Endometrium (tissue), 2 donors: Measurements from ENCODE around the gene EGFR.

ENCODE experiments used
- FAIRE-seq: peaks from 2 replicates; lab custom pipeline; 2012; peaks lifted over from hg19 to GRCh38; lab: Jason Lieb, UNC
- donor health status: control.
- donor health status: control.

Gene EGFR

DNA sequence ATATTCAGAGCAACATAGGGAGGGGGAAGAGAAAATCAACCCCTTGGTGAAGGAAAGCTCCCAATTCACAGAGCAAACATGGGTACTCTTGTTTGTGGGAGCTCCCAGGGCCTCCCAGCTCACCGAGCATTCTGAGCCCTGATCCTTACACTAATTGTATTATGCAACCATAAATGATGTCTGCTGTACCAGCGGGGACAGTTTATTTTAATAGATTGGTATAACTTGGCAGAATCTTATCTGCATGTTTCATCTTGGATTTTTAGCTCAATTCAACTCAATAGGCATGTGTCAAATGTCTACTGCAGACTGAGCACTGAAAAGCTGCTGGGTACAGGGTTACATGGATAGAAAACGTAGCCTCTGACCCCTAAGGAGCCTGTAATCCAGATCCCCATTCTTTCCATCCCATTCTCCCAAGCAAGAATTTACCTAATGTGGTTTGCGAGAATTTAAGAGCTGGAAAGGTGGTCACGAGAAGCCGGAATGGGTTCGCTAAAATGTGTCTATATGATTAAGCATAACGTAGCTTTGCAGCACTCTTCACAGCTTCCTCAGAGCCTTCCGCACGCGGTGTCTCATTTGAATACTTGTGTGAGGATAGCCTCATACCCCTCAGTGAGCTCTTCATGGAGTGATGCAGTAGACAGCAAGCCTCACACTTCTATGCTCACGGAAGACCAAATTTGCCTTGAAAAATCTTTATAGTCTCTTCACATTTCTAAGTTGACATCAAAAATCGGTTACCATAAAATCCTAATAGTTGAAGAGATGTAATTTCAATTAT is 18.3 kb downstream of the EGFR start:
- no peak for FAIRE-seq

DNA sequence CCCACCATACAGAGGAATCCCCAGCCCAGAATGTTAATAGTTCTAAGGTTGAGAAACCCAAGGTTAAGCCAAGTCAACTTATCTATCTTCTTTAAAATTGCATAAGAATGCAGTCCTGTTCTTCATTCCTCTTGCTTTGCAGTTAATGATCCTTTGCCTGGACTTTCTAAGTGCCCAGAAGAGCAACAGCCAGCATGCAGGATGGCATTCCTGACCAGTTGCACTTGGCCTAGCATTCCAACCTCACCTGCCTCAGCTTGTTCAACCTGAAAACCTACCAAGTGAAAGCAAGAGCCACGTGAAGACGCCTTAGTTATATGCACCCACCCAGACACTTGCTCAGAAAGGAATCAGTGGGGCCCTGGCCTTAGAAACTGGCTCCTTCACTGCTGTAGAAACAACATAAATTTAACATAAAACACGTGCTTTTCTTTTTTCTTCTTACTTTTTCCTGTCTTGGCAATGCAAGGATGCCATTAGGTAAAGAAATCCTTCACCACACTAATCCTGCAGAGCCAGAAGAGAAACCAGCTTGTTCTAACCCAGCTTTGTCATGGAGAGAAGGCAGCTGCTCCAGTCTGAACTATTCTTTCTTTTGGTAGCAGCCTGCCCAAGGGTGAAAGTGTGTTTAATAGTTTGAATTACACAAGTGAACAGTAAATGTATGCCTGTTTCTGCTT is 25.0 kb downstream of the EGFR start:
- FAIRE-seq = no peak

DNA sequence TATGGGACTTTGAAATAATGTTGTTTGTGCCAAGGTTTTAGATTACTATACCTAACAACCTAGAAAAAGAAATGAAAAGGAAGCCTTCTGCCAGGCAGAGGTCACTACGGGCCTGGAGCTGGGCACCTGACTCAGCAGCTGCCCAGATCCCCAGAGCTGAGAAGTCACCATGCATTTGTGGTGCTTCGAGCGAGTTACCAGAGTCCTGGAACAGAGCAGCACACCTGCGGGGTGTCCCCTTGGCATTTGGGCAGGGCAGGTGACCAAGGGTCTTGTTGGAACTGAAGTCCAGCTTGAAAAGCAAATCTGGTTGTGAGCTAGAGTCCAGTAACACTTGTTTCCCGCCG is 25.5 kb downstream of the EGFR start:
- no peak for FAIRE-seq

DNA sequence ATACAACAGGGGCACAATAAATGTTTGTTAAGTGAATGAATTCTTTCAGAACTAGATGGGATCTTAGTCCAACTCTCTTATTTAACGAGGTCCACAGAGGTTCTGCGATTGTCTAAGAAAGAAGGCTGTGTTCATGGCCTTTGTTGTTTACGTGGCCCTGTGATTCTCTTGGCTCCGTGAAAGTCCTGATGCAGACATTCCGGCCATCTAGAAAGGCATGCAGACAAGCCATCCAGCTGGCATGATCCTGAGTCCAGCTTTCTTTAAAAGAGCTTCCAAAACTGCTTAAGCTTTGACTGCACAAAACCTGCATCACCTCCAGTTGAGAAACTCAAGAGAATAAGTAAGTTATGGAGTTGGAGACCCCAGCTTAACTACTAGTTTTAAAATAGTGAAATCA is 26.0 kb downstream of the EGFR start:
- FAIRE-seq = no peak

DNA sequence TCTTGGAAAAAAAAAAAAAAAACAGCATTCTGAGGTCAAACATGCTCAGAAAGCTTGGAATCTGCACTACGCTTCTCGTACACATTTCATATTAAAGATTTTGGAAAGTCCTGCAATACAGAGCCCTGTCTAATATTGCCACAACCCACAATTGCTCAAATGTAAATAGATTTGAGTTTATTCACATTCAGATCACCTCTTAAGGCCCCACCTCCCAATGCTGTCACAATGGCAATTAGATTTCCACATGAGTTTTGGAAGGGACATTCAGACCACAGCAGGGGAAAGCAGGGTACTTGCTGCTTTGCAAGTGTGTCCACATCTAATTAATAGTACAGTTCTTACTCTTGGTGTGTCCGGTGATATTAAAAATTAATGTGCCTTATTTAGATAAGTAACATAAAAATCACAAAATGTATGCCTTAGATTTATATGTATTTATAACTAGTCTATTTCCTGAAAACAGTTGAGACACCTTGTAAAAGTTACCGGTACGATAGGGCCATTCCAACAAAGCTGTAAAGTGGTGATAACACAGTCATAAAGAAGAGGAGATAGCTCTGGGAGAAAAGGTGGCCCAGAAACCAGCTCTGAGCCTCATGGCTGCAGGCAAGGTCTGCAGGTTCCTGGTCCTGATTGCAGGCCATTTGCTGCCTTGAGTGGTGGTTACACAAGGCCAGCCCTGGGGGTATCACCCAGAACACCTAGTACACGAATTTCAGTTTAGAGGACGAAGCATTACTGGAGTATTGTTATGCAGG is 27.9 kb downstream of the EGFR start:
- no peak for FAIRE-seq

DNA sequence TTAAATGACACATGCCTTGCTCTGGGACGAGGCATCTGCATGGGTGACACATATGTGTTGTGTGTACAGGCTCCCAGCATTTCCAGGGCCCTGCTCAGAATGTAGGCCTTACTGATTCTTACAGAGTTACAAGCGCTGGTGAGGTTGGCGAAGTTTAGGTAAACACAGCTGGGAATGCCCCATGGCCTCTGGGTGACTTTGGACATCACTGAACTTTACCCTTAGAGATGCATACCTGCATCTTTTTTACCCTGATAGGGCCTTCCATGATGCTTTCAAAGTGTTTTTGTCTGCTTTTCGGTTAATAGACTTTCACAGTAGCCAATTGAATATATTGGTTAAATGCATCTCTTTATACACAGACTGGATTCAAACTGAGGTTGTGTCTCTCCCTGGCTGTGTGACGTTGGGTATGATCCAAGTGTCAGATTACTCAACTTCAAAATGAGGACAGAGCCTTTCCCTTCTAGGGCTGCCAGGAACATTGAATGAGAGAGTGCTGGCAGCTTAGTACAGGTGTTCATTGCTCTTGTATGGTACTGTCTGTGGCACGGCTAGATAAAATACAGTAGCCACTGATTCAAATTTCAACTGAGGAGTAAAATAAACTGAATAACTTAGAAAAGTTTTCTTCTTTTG is 29.5 kb downstream of the EGFR start:
- no peak for FAIRE-seq

DNA sequence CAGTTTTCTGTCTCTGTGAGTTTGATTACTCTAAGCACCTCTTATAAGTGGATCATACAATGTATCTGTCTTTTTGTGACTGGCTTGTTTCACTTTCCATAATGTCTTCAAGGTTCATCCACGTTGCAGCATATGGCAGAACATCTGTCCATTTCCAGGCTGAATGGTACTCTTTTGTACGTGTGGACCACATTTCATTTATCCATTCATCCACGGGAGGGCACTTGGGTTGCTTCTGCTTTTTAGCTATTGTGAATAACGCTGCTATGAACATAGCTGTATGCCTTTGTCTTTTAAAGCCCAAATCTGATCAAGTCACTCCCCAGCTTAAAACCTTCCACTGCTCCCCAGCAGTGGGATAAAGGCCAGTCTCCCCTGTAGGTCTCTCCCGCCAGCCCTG is 31.5 kb downstream of the EGFR start:
- no peak for FAIRE-seq

DNA sequence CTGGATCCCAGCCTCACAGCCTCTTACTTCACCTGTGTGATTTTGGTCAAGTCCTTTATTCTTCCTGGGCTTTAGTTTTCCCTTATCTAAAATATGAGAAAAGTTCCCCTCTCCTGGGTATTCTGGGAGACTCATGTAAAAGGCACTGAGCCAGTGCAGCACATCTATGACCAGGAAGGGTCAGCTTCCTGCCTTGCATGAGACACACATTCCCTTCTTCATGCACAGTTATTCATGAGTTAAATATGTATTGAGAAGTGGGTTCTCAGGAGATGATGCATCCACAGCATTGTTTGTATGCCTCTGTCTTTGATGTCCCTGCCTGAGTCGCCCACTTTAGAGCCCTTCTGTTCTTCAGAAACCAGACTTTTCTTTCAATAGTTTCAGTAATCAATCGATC is 33.3 kb downstream of the EGFR start:
- no peak for FAIRE-seq

DNA sequence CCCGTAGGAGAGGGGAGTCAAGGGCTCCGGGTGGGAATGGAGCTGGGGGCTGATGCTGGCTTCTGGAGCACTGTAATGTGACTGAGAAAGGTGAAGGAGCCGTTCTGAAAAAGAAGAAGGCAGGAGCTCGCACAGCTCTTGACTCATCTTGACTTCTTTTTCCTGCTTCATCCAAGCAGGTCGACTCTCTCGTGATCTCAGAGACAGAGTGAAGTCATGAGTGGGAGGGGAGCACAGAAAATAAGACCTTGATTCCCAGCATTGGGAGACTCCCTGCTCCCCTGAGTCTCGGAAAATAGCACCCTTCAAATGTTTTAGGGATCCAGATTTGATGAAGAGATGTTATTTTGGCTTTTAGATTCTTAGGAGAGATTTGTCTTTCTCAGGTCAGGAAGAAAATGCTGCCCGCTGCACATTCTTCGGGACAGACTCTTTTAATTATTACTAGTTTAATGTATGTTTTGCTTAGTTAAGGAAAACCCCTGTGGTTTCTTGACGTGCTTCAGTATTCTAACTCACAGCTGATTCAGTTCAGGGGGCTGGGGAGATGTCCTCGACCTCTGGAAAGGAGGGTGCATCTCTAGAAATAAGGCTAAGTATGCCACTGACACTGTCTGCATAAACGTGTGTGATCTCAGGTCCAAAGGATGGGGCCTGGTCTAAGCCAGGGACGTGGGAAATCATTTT is 34.1 kb downstream of the EGFR start:
- FAIRE-seq = no peak

DNA sequence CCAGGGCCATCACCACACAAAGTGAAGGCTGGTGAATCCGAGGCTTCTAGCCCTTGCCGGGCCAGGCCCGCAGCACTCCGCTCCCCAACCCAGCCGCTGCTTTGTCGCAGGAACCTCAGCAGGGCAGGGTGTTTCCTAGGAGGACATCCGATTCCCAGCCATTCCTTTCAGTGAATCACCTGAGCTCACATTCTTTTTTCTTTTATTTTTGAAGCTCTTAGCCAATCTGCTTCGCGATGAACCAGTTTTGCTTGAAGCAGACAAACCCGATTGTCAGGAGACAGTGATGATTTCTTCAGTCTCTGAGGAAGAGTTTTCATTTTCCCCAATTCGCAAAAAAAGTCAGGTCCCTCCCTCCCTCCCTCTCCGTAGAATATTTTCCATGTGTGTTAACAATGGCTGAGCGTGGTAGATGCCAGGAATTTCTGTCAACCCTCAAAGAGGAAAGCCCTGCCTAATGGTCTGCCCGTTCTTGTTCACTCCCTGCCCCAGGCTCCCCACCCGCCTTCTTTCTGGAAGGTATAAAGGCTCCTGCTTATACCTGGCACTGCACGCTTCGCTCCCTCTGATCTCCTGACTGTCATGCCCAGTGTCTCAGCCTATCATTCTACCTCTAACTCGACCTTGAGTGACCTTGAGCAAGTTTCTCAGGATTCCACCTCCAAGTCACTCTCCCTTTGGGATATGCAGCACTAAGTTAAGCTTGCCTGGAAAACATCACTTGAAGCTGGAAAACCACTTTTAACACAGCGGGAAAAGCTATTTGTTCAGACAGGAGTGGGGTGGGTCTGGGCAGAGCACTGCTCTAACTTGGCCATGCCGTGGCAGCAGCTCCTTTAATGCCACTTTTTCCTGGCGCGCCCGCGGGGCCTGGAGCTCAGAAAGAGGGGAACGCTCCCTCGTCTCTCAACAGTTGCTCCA is 35.1 kb downstream of the EGFR start:
- FAIRE-seq = no peak

DNA sequence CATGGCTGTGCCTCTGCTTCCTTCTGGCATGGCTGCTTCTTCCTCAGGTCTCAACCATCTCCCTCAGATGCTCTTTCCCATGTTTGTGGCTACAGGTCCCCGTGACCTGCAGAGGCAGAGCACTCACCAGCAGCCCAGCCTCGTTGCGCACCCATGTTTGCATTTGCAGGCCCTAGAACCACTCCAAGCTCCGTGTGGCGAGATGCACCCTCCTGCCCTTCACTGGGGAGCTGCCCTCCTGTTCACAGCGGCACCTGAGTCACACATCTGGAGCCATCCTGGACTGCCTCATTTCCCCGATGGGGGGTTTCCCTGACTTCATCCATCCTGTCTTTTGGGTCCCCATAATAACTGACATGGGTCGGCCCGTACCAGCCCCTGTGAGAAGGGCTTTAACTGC is 35.9 kb downstream of the EGFR start:
- no peak for FAIRE-seq

DNA sequence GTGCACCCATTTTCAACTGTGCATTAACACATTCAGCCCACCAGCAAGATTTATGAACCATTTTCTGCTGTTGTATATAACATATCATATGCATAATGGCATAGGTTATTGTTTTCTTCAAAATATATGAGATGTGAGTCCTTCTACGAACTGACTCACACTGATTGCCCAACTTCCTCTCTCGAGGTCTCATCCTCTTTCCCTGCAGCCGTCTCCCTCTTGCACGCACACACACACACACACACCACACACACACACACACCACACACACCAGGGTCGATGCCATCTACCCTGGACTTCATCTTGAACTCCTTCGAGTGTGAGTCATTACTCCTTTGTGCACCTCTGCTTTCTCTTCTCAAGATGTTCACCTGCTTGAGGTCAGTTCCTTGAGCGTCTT is 36.7 kb downstream of the EGFR start:
- no peak for FAIRE-seq

DNA sequence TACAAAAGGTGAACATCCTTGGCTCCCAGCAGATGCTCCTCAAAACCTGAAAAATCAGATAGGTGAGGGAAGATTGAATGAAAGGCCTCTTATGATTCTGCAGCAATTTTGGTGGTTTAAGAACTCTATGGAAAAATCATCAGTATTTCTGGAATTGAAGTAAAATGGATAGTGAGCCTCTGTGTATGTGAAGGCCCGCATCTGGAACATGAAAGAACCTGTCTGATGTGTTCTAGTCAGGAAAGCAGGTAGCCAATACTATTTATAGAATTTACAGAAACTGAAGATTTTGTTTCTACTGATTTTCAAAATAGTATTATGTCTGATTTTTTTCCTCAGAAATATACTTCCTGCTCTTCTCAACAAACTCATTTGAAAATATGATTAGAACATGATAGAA is 37.3 kb downstream of the EGFR start:
- no peak for FAIRE-seq

DNA sequence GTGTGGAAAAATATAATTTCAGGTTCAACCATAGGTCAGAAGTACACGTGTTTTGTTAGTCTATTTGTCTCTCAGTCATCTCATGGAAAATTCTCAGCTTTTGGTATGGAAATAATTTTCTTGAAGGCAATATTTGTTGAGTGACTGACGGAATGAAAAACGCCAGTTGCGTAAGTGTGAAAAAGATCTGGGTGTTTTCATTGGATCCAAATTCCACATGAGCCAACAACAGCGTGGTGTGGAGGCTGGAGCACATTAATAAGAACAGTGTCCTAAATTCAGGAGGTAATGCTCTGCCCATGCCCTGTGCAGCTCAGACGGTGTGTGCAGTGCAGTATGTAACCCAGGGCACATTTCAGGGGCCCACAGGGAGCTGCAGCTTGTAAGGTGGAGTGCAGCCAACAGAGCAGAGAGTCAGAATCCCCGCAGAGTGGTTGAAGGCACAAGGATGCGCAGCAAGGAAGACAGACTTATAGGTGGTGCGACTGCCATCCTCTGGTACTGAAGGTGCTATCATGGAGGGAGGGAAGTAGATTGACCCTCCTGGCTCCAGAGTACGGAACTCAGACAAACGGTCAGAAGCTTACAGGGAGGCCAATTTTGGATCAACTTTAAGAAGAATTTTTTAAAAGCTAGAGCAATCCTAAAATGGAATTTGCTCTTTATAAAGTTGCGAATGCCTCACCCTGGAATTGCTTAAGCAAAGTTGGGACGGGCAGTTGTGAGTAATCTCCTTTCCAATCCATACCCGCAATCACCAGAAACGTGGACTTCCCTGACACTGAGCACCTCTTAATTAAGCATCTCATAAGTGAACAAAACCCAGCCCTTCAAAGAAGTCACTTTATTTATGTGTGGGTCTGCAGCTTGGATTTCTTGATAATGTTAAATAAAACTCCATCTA is 38.0 kb downstream of the EGFR start:
- FAIRE-seq = no peak

DNA sequence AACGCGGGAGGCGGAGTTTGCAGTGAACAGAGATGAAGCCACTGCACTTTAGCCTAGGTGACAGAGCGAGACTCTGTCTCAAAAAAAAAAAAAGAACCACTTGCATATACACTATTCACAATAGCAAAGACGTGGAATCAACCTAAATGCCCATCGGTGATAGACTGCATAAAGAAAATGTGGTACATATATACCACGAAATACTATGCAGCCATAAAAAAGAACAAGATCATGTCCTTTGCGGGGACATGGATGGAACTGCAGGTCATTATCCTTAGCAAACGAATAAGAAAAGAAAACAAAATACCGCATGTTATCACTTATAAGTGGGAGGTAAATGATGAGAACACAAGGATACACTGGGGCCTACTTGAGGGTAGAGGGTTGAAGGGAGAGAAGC is 39.5 kb downstream of the EGFR start:
- no peak for FAIRE-seq

DNA sequence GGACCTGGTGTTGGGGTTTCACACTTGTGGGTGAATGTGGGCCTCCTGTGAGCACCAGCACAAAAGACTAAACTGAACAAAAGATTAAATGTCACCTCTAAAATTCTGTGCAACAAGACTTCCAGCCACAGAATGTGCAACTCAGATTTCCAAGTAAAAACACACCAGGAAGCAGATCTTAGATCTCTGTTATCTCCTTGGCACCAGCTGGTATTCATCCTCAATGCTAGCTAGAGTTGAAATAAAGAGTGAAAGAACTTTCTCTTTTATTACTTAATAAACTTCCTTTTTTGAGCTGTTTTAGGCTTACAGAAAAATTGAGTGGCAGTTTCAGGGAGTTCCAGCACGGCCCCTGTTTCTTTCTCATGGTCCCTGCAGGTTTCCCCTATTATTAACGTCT is 40.2 kb downstream of the EGFR start:
- FAIRE-seq = no peak

DNA sequence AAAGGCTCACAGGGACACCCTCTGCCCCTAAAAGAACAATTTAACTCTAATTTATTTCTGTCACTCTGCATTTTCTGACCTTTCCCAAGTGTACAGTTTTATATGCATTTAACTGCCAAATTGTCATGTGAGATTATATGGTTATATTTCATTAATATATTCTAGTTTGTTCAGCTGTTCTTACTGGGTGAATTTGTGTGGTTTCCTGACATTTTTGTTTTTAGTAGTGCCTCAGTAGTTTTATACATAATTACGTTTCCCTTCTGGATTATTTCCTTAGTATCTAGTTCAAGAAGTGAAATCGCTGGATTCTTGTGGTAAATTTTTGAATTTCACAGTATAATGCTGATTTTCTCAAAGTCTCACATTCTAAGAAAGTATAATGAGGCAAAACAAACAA is 41.3 kb downstream of the EGFR start:
- no peak for FAIRE-seq

DNA sequence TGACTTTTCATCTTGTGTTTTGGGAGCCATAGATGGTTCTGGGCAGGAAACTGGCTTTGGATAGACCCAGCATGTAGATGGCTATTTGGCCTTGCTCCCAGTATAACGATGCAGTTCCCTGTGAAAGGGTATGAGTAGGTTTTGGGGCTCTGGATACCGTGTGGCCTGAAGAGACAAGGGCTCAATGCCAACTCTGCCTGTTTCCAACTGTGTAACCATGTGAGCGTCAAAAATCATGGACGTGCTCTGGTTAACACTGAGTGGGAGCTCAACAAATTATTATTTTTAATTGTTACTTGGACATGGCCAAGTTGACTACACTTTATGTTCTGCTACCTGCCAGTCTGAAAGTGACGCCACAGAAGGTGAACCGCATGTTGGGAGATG is 41.8 kb downstream of the EGFR start:
- no peak for FAIRE-seq

DNA sequence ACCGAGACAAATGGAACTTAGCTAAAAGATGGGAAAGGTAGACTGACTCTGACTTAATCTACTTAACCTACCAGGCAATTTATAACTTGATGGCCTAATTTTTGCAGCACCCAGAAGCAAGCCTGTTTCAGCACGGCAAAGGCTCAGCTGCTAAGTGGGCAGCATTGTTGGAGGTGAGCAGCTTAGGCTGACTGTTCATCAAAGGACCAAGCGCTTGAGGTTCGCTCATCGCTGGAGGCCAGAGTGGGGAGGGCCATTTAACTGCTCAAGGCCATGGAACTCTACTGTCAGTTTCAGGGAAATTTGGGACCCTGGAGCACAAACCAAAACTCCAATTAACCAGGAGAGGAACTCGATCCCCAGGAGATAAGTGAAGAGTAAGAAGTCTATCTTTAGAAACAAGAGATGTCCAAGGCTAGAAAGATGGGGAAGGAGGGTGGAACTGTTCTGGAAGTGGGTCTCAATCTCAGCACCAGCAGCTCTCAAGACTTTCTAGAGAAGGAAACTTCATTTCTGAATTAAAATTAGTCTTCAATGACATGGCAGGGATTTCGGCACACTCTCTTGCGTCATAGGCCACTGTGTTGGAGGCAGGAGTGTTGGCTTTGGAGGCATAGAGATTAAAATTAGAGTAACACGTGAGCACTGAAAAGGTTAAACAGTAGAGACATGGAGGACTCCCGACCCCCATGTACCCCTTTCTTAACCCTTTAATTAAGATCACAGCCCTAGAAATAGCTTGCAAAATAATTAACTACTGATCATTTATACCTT is 43.1 kb downstream of the EGFR start:
- FAIRE-seq = no peak
